PFSK-1 (cell line): ENCODE measurements around the gene GALNT9. TPM values are rescaled to one million over a fixed set of nuclear protein-coding genes. Genes with fewer than 3 reads are reported as not detected.

Experiments used
- FOXP2 ChIP-seq: optimal IDR thresholded peaks from 2 replicates; pipeline ENCODE3; 2011; ENCODE audit warnings: borderline replicate concordance, control low read depth, inconsistent platforms; ENCODE audit not compliant: insufficient read depth; ENCODE audit errors: extremely low read length, extremely low read depth
- POLR2AphosphoS5 ChIP-seq: IDR thresholded peaks from 2 replicates; pipeline ENCODE4 v1.6.1; 2012; ENCODE audit warnings: low read depth, mild to moderate bottlenecking, control low read depth, low read length, moderate library complexity
- REST ChIP-seq, 2 experiments: IDR thresholded peaks; 2 replicates each; pipeline versions ENCODE4 v1.6.1 to v1.8.0; 2011 to 2012; ENCODE audit warnings: low read depth in 2 of 2, low read length in 2 of 2, control low read depth in 1 of 2, inconsistent platforms in 1 of 2, mild to moderate bottlenecking in 1 of 2, moderate library complexity in 1 of 2; ENCODE audit not compliant: insufficient read depth in 1 of 2
- SIN3A ChIP-seq: IDR thresholded peaks from 2 replicates; pipeline ENCODE4 v1.6.1; 2012; ENCODE audit warnings: mild to moderate bottlenecking, low read length, moderate library complexity, borderline replicate concordance; ENCODE audit not compliant: insufficient read depth
- TAF1 ChIP-seq: IDR thresholded peaks from 2 replicates; pipeline ENCODE4 v1.6.1; 2012; ENCODE audit warnings: low read length, control low read depth, borderline replicate concordance; ENCODE audit not compliant: insufficient read depth
- polyA plus RNA-seq: library from polyadenylated mRNA; unstranded; fragments of >200 nt; gene quantifications from one replicate; pipeline ENCODE4 v1.2.1, GENCODE V29; 2012; ENCODE audit warnings: low read depth, missing spikeins; ENCODE audit not compliant: insufficient read length

Gene GALNT9
- 2.3 TPM for polyA plus RNA-seq

GRCh38 chr12:132329036-132329719, at the start of gene GALNT9:
Gene GALNT9, minus strand, starts transcription at chr12:132329589. Its CDS starts 386 bp downstream, at chr12:132329203.
- TF ChIP-seq POLR2AphosphoS5, result no peak
- peak; percentile 74 to 87 for TF ChIP-seq REST (IDR thresholded peaks at IDR 0.05; ENCODE audit: insufficient read depth in 1 of 2, low read depth in 2 of 2, low read length in 2 of 2)
- no peak for TF ChIP-seq TAF1

- TF ChIP-seq FOXP2 (no peak), REST (IDR thresholded peaks at IDR 0.05; ENCODE audit: insufficient read depth in 1 of 2, low read depth in 2 of 2, low read length in 2 of 2) (no peak), SIN3A (no peak), POLR2AphosphoS5 (no peak), TAF1 (no peak)
Observed at GRCh38 chr12:132377147-132377546, 47.8 kb upstream of the GALNT9 start.

- TF ChIP-seq REST (IDR thresholded peaks at IDR 0.05; ENCODE audit: insufficient read depth in 1 of 2, low read depth in 2 of 2, low read length in 2 of 2) (no peak), SIN3A (no peak), POLR2AphosphoS5 (no peak), FOXP2 (no peak), TAF1 (no peak)
Observed at GRCh38 chr12:132376464-132376830, 47.1 kb upstream of the GALNT9 start.

- TF ChIP-seq TAF1 (no peak), POLR2AphosphoS5 (no peak), FOXP2 (no peak), SIN3A (no peak), REST (IDR thresholded peaks at IDR 0.05; ENCODE audit: insufficient read depth in 1 of 2, low read depth in 2 of 2, low read length in 2 of 2) (no peak)
Observed at GRCh38 chr12:132375747-132376463, 46.5 kb upstream of the GALNT9 start.
